Measurements from ENCODE around the gene PTPRD.

PTPRD gene

GRCh38 chr9:8876303-8876702, 1736.5 kb downstream of the PTPRD start:
- Histone ChIP-seq H3K9ac (ENCODE audit: low read depth, low read length) (no peak overlapping the region), H3K36me3 (ENCODE audit: insufficient read depth, low read length) (no peaks in the 10 kb centered on the region), H3K9me3 (ENCODE audit: control insufficient read depth, insufficient read depth, low read length) (no peaks in the 10 kb centered on the region), H3K4me1 (ENCODE audit: insufficient read depth, low read length) (no peaks in the 10 kb centered on the region; the same call in 1 of the 2 replicates)

GRCh38 chr9:8874482-8874881, 1738.3 kb downstream of the PTPRD start:
- Histone ChIP-seq H3K4me1 (ENCODE audit: insufficient read depth, low read length) (peaks cover 10% of the 10 kb centered on the region; the same call in 1 of the 2 replicates), H3K36me3 (ENCODE audit: insufficient read depth, low read length) (no peaks in the 10 kb centered on the region), H3K9me3 (ENCODE audit: control insufficient read depth, insufficient read depth, low read length) (no peaks in the 10 kb centered on the region), H3K9ac (ENCODE audit: low read depth, low read length) (no peak overlapping the region)

GRCh38 chr9:8872802-8873201, 1740.0 kb downstream of the PTPRD start:
- Histone ChIP-seq H3K36me3 (ENCODE audit: insufficient read depth, low read length) (no peaks in the 10 kb centered on the region), H3K4me1 (ENCODE audit: insufficient read depth, low read length) (peaks cover 16% of the 10 kb centered on the region; the same call in 1 of the 2 replicates), H3K9ac (ENCODE audit: low read depth, low read length) (no peak overlapping the region), H3K9me3 (ENCODE audit: control insufficient read depth, insufficient read depth, low read length) (no peaks in the 10 kb centered on the region)

- Histone ChIP-seq H3K9ac (ENCODE audit: low read depth, low read length) (no peak overlapping the region), H3K36me3 (ENCODE audit: insufficient read depth, low read length) (no peaks in the 10 kb centered on the region), H3K4me1 (ENCODE audit: insufficient read depth, low read length) (peaks cover 19% of the 10 kb centered on the region; the same call in 1 of the 2 replicates), H3K9me3 (ENCODE audit: control insufficient read depth, insufficient read depth, low read length) (no peaks in the 10 kb centered on the region)
Measured at GRCh38 chr9:8871796-8872445, 1740.9 kb downstream of the PTPRD start.

GRCh38 chr9:8871396-8871795, 1741.4 kb downstream of the PTPRD start:
- H3K9ac ChIP-seq (ENCODE audit: low read depth, low read length): no peak overlapping the region
- H3K4me1 ChIP-seq (ENCODE audit: insufficient read depth, low read length): peaks cover 19% of the 10 kb centered on the region; the same call in 1 of the 2 replicates
- H3K9me3 ChIP-seq (ENCODE audit: control insufficient read depth, insufficient read depth, low read length): no peaks in the 10 kb centered on the region
- no peaks in the 10 kb centered on the region for H3K36me3 ChIP-seq (ENCODE audit: insufficient read depth, low read length)

GRCh38 chr9:8869812-8870211, 1743.0 kb downstream of the PTPRD start:
- Histone ChIP-seq H3K9ac (ENCODE audit: low read depth, low read length) (no peak overlapping the region), H3K4me1 (ENCODE audit: insufficient read depth, low read length) (peaks cover 19% of the 10 kb centered on the region; the same call in 1 of the 2 replicates), H3K36me3 (ENCODE audit: insufficient read depth, low read length) (no peaks in the 10 kb centered on the region), H3K9me3 (ENCODE audit: control insufficient read depth, insufficient read depth, low read length) (no peaks in the 10 kb centered on the region)

- Histone ChIP-seq H3K4me1 (ENCODE audit: insufficient read depth, low read length) (peaks cover 24% of the 10 kb centered on the region; the same call in 1 of the 2 replicates), H3K9me3 (ENCODE audit: control insufficient read depth, insufficient read depth, low read length) (no peaks in the 10 kb centered on the region), H3K36me3 (ENCODE audit: insufficient read depth, low read length) (no peaks in the 10 kb centered on the region), H3K9ac (ENCODE audit: low read depth, low read length) (no peak overlapping the region)
Measured at GRCh38 chr9:8868632-8869031, 1744.2 kb downstream of the PTPRD start.

- Histone ChIP-seq H3K36me3 (ENCODE audit: insufficient read depth, low read length) (no peaks in the 10 kb centered on the region), H3K9ac (ENCODE audit: low read depth, low read length) (no peak overlapping the region), H3K4me1 (ENCODE audit: insufficient read depth, low read length) (peaks cover 26% of the 10 kb centered on the region; the same call in 1 of the 2 replicates), H3K9me3 (ENCODE audit: control insufficient read depth, insufficient read depth, low read length) (no peaks in the 10 kb centered on the region)
Measured at GRCh38 chr9:8867148-8867547, 1745.7 kb downstream of the PTPRD start.

GRCh38 chr9:8864545-8864896, 1748.3 kb downstream of the PTPRD start:
- Histone ChIP-seq H3K4me1 (ENCODE audit: insufficient read depth, low read length) (peaks cover 16% of the 10 kb centered on the region; the same call in 1 of the 2 replicates), H3K9ac (ENCODE audit: low read depth, low read length) (peak overlapping the region; percentile 12; the same call in 1 of the 2 replicates), H3K36me3 (ENCODE audit: insufficient read depth, low read length) (no peaks in the 10 kb centered on the region), H3K9me3 (ENCODE audit: control insufficient read depth, insufficient read depth, low read length) (no peaks in the 10 kb centered on the region)

GRCh38 chr9:8863886-8864544, 1748.8 kb downstream of the PTPRD start:
- Histone ChIP-seq H3K9ac (ENCODE audit: low read depth, low read length) (peak overlapping the region; percentile 12; the same call in 1 of the 2 replicates), H3K36me3 (ENCODE audit: insufficient read depth, low read length) (no peaks in the 10 kb centered on the region), H3K9me3 (ENCODE audit: control insufficient read depth, insufficient read depth, low read length) (no peaks in the 10 kb centered on the region), H3K4me1 (ENCODE audit: insufficient read depth, low read length) (peaks cover 11% of the 10 kb centered on the region; the same call in 1 of the 2 replicates)

- Histone ChIP-seq H3K9ac (ENCODE audit: low read depth, low read length) (no peak overlapping the region), H3K4me1 (ENCODE audit: insufficient read depth, low read length) (peaks cover 10% of the 10 kb centered on the region; the same call in 1 of the 2 replicates), H3K9me3 (ENCODE audit: control insufficient read depth, insufficient read depth, low read length) (no peaks in the 10 kb centered on the region), H3K36me3 (ENCODE audit: insufficient read depth, low read length) (no peaks in the 10 kb centered on the region)
Measured at GRCh38 chr9:8863069-8863468, 1749.7 kb downstream of the PTPRD start.

GRCh38 chr9:8860925-8861324, 1751.9 kb downstream of the PTPRD start:
- Histone ChIP-seq H3K36me3 (ENCODE audit: insufficient read depth, low read length) (no peaks in the 10 kb centered on the region), H3K4me1 (ENCODE audit: insufficient read depth, low read length) (peaks cover 9% of the 10 kb centered on the region; the same call in 1 of the 2 replicates), H3K9ac (ENCODE audit: low read depth, low read length) (no peak overlapping the region), H3K9me3 (ENCODE audit: control insufficient read depth, insufficient read depth, low read length) (no peaks in the 10 kb centered on the region)

- Histone ChIP-seq H3K9me3 (ENCODE audit: control insufficient read depth, insufficient read depth, low read length) (no peaks in the 10 kb centered on the region), H3K36me3 (ENCODE audit: insufficient read depth, low read length) (no peaks in the 10 kb centered on the region), H3K4me1 (ENCODE audit: insufficient read depth, low read length) (peaks cover 9% of the 10 kb centered on the region; the same call in 1 of the 2 replicates), H3K9ac (ENCODE audit: low read depth, low read length) (no peak overlapping the region)
Measured at GRCh38 chr9:8860086-8860485, 1752.7 kb downstream of the PTPRD start.

- Histone ChIP-seq H3K4me1 (ENCODE audit: insufficient read depth, low read length) (peaks cover 9% of the 10 kb centered on the region; the same call in 1 of the 2 replicates), H3K9ac (ENCODE audit: low read depth, low read length) (no peak overlapping the region), H3K9me3 (ENCODE audit: control insufficient read depth, insufficient read depth, low read length) (no peaks in the 10 kb centered on the region), H3K36me3 (ENCODE audit: insufficient read depth, low read length) (no peaks in the 10 kb centered on the region)
Measured at GRCh38 chr9:8859416-8859815, 1753.4 kb downstream of the PTPRD start.
